HCT116 (cell line): ENCODE data around the gene CALR3. TPM values are rescaled to one million over a fixed set of nuclear protein-coding genes. Genes with fewer than 3 reads are reported as not detected.

Experiments
- ATAC-seq: fragments of 200-7000 bp; cut with Tn5 transposase; 2 replicates; pipeline ENCODE4 v1.9.1; 2020; ENCODE audit warnings: mild to moderate bottlenecking, moderate library complexity
- BruUV-seq: library from RNA; stranded (reverse); fragments of 400-500 nt; replicated peaks from 2 replicates; lab custom pipeline; 2021; lab: Mats Ljungman, UMichigan
- CTCF ChIA-PET: fragments of 300-600 bp; sonication (Branson Sonifier 250); formaldehyde crosslinking; loops from one replicate; lab custom pipeline; 2021; ENCODE audit warnings: antibody characterized with exemption; lab: Charles Lee
- POLR2A ChIA-PET: fragments of 300-600, 350-600 bp; sonication (Branson Sonifier 250); formaldehyde crosslinking; loops from one replicate; lab custom pipeline; 2021; ENCODE audit warnings: antibody characterized with exemption; lab: Charles Lee
- RAD21 ChIA-PET, 2 experiments: fragments of 300-600 bp; sonication (Branson Sonifier 250); formaldehyde crosslinking; loops; one replicate each; lab custom pipeline; 2023; ENCODE audit warnings: low total read pairs in 2 of 2; ENCODE audit not compliant: uncharacterized antibody in 2 of 2, unreplicated experiment in 2 of 2, low non-redundant PET in 1 of 2; lab: Charles Lee
- DNase-seq: peaks from one replicate; pipeline ENCODE4 v3.0.0-alpha.2; 2010; ENCODE audit warnings: low read depth, low spot score
- H2AFZ ChIP-seq: fragments of 200-600 bp; shearing (Covaris generic), sonication (generic); 2 replicates; pipeline ENCODE4 v1.6.1; 2017; ENCODE audit warnings: low read depth, mixed run types, mixed read lengths, antibody characterized with exemption, low read length; ENCODE audit not compliant: poor library complexity, severe bottlenecking
- H3K27ac ChIP-seq: 2 replicates; pipeline ENCODE4 v1.5.1; 2012; ENCODE audit warnings: low read depth, low read length
- H3K27me3 ChIP-seq: fragments of 200-600 bp; sonication (generic); 2 replicates; pipeline ENCODE4 v1.6.1; 2016; ENCODE audit warnings: mixed run types, low read length, mixed read lengths; ENCODE audit not compliant: insufficient read depth
- H3K36me3 ChIP-seq, 2 experiments: fragments of 200-500 bp in 1 of 2; fragments of 200-600 bp in 1 of 2; sonication (Bioruptor generic) in 1 of 2; sonication (generic) in 1 of 2; 2 replicates each; pipeline versions ENCODE4 v1.5.1 to v1.6.1; 2014 to 2016; ENCODE audit warnings: low read length in 2 of 2, inconsistent platforms in 1 of 2, mixed read lengths in 1 of 2, mixed run types in 1 of 2; ENCODE audit not compliant: insufficient read depth in 2 of 2, control insufficient read depth in 1 of 2
- H3K4me1 ChIP-seq, 2 experiments: fragments of 200-600 bp in 1 of 2; sonication (generic) in 1 of 2; 2 replicates each; pipeline versions ENCODE4 v1.5.1 to v1.6.1; 2012 to 2017; ENCODE audit warnings: low read length in 2 of 2, inconsistent platforms in 1 of 2, mild to moderate bottlenecking in 1 of 2, mixed read lengths in 1 of 2, mixed run types in 1 of 2, moderate library complexity in 1 of 2; ENCODE audit not compliant: insufficient read depth in 2 of 2, control insufficient read depth in 1 of 2
- H3K4me2 ChIP-seq: fragments of 200-600 bp; sonication (generic); 2 replicates; pipeline ENCODE4 v1.6.1; 2017; ENCODE audit warnings: mixed run types, low read length, mixed read lengths
- H3K4me3 ChIP-seq, 2 experiments: fragments of 200-600 bp in 1 of 2; sonication (generic) in 1 of 2; replicated peaks in 1 of 2; 2 replicates each; pipeline ENCODE4 v1.5.1; 2011 to 2016; ENCODE audit warnings: low read length in 2 of 2, control low read depth in 1 of 2, low read depth in 1 of 2, mild to moderate bottlenecking in 1 of 2, mixed read lengths in 1 of 2, mixed run types in 1 of 2
- H3K79me2 ChIP-seq: fragments of 200-600 bp; sonication (generic); 2 replicates; pipeline ENCODE4 v1.6.1; 2017; ENCODE audit warnings: mild to moderate bottlenecking, mixed run types, low read length, moderate library complexity, mixed read lengths; ENCODE audit not compliant: insufficient read depth
- H3K9ac ChIP-seq: fragments of 200-600 bp; sonication (generic); 2 replicates; pipeline ENCODE4 v1.6.1; 2016; ENCODE audit warnings: low read length, mixed read lengths
- H3K9me2 ChIP-seq: fragments of 200-600 bp; sonication (generic), shearing (Covaris generic); 2 replicates; pipeline ENCODE4 v1.6.1; 2017; ENCODE audit warnings: mixed run types, mild to moderate bottlenecking, moderate library complexity; ENCODE audit not compliant: insufficient read depth
- H3K9me3 ChIP-seq, 2 experiments: fragments of 200-500 bp in 1 of 2; fragments of 200-600 bp in 1 of 2; sonication (Bioruptor generic) in 1 of 2; sonication (generic) in 1 of 2; 2 replicates each; pipeline ENCODE4 v1.6.1; 2014 to 2017; ENCODE audit warnings: low read length in 2 of 2, mixed read lengths in 2 of 2, inconsistent platforms in 1 of 2, low read depth in 1 of 2, mild to moderate bottlenecking in 1 of 2, mixed run types in 1 of 2, moderate library complexity in 1 of 2; ENCODE audit not compliant: control insufficient read depth in 1 of 2, insufficient read depth in 1 of 2
- H4K20me1 ChIP-seq: fragments of 200-600 bp; sonication (generic), shearing (Covaris generic); 2 replicates; pipeline ENCODE4 v1.6.1; 2017; ENCODE audit warnings: mixed run types, mild to moderate bottlenecking, moderate library complexity; ENCODE audit not compliant: insufficient read depth
- CEBPB ChIP-seq: IDR thresholded peaks from 2 replicates; pipeline ENCODE4 v1.6.1; 2012; ENCODE audit warnings: low read depth
- EGR1 ChIP-seq: IDR thresholded peaks from 2 replicates; pipeline ENCODE4 v1.6.1; 2012; ENCODE audit warnings: low read depth
- ELF1 ChIP-seq: IDR thresholded peaks from 2 replicates; pipeline ENCODE4 v1.6.1; 2012; ENCODE audit warnings: low read depth, borderline replicate concordance
- EZH2 ChIP-seq: fragments of 200-600 bp; sonication (generic); IDR thresholded peaks from 2 replicates; pipeline ENCODE4 v1.6.1; 2017; ENCODE audit warnings: antibody characterized with exemption, mixed run types
- EZH2phosphoT487 ChIP-seq: fragments of 200-600 bp; IDR thresholded peaks from 2 replicates; pipeline ENCODE4 v1.6.1; 2018; ENCODE audit warnings: antibody characterized with exemption, borderline replicate concordance
- FOSL1 ChIP-seq: IDR thresholded peaks from 2 replicates; pipeline ENCODE4 v1.6.1; 2012; ENCODE audit warnings: low read depth
- JUND ChIP-seq: IDR thresholded peaks from 2 replicates; pipeline ENCODE4 v1.6.1; 2012
- RAD21 ChIP-seq: IDR thresholded peaks from 2 replicates; pipeline ENCODE4 v1.6.1; 2012; ENCODE audit warnings: low read depth, mild to moderate bottlenecking
- SIN3A ChIP-seq: IDR thresholded peaks from 2 replicates; pipeline ENCODE4 v1.6.1; 2012; ENCODE audit warnings: low read depth
- SP1 ChIP-seq: IDR thresholded peaks from 2 replicates; pipeline ENCODE4 v1.6.1; 2012; ENCODE audit warnings: low read depth
- TCF7L2 ChIP-seq: IDR thresholded peaks from 2 replicates; pipeline ENCODE4 v1.7.0; 2011; ENCODE audit warnings: borderline replicate concordance, inconsistent platforms; ENCODE audit not compliant: insufficient read depth, insufficient read length; ENCODE audit errors: extremely low read depth
- YY1 ChIP-seq: IDR thresholded peaks from 2 replicates; pipeline ENCODE4 v1.6.1; 2011; ENCODE audit warnings: low read length, low read depth, moderate library complexity, mild to moderate bottlenecking; ENCODE audit not compliant: insufficient replicate concordance; ENCODE audit errors: extremely low read depth
- ZFX ChIP-seq: fragments of 450-650 bp; IDR thresholded peaks from 2 replicates; pipeline ENCODE4 v1.6.1; 2017
- ZNF274 ChIP-seq: fragments of 200-500 bp; sonication (Bioruptor generic); IDR thresholded peaks from 2 replicates; pipeline ENCODE4 v1.6.1; 2014; ENCODE audit warnings: mild to moderate bottlenecking, low read depth, low read length, inconsistent platforms
- intact Hi-C: fragments of 100-400 bp; cut with micrococcal nuclease; formaldehyde crosslinking; loops from 2 replicates; pipeline ENCODE4 v1.10.0; 2022
- total RNA-seq: library from RNA; stranded (reverse); gene quantifications from one replicate; pipeline ENCODE4 v1.2.1, GENCODE V29; 2021; ENCODE audit not compliant: unreplicated experiment
- TF ChIP-seq, protein P1 (sequence below): IDR thresholded peaks from 2 replicates; pipeline ENCODE4 v1.6.1; 2012; ENCODE audit warnings: low read depth
- TF ChIP-seq, protein P2 (sequence below): IDR thresholded peaks from 2 replicates; pipeline ENCODE4 v1.6.1; 2012
- TF ChIP-seq, protein P3 (sequence below): IDR thresholded peaks from 2 replicates; pipeline ENCODE4 v1.6.1; 2011; ENCODE audit warnings: mild to moderate bottlenecking, low read length, moderate library complexity; ENCODE audit not compliant: insufficient replicate concordance; ENCODE audit errors: extremely low read depth
- TF ChIP-seq, protein P4 (sequence below), 3 experiments: fragments of 200-600 bp in 1 of 3; sonication (generic) in 1 of 3; IDR thresholded peaks in 2 of 3; conservative IDR thresholded peaks in 1 of 3; 2 replicates each; pipeline ENCODE4 v1.5.1; 2012 to 2017; ENCODE audit warnings: low read depth in 2 of 3, low read length in 2 of 3, antibody characterized with exemption in 1 of 3, borderline replicate concordance in 1 of 3, control low read depth in 1 of 3, mild to moderate bottlenecking in 1 of 3, mixed read lengths in 1 of 3, mixed run types in 1 of 3, moderate library complexity in 1 of 3; ENCODE audit not compliant: insufficient read depth in 1 of 3
- TF ChIP-seq, protein P5 (sequence below): IDR thresholded peaks from 2 replicates; pipeline ENCODE4 v1.6.1; 2012

The CALR3 gene
- total RNA-seq, 1 experiment from 2014 or later: not detected

DNA sequence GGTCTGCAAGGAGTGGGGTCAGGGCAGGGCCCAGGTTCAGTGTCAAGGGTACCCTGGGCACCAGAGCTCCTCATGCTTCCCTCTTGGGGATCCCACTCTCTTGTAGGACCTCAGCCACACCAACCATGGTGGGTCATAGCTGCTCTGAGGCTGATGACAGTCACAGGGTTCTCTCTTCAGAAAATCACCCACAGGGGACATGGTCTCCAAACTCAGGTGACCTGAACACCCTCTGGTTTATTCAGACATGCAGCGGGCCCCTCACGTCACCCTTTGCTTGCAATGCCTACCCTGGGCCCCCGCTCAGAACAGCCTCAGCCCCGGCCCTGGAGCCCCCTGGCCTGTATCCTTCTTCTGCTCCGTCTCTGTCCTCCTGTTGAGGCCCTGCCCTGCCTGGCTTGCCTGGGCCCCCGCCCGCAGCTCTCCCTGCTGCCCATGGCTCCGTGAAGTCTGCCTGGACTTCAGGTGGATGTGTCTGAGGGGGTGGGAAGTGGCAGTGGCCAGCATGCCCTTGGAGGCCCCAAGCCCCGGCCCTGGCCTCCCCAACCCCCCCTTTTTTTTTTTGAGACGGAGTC, 25.8 kb upstream of the CALR3 start:
- H3K36me3 ChIP-seq: peaks cover 46 to 78% of the 10 kb centered on the region in 2 experiments; a peak in 3 of 4 replicates
- POLR2A ChIA-PET: no interaction called here

More for the DNA sequence above, 25.8 kb upstream of the CALR3 start:
- no peaks in the 10 kb centered on the region for H3K27me3 ChIP-seq
- ChIA-PET RAD21 (interaction anchor here in 1 of 2 experiments (0.7 kb wide), 1 partner anchor 44 kb away, joined by 4 read pairs; no protein-coding TSS in a partner anchor), CTCF (no interaction called here)
- H3K79me2 ChIP-seq: peaks cover 8% of the 10 kb centered on the region; the same call in 1 of the 2 replicates
- no TSS peak for BruUV-seq
- H3K4me3 ChIP-seq: no peak overlapping the region
- intact Hi-C loops: no loop called here
- H4K20me1 ChIP-seq: no peaks in the 10 kb centered on the region
- H3K27ac ChIP-seq: no peak overlapping the region
- TF ChIP-seq, protein P1, sequence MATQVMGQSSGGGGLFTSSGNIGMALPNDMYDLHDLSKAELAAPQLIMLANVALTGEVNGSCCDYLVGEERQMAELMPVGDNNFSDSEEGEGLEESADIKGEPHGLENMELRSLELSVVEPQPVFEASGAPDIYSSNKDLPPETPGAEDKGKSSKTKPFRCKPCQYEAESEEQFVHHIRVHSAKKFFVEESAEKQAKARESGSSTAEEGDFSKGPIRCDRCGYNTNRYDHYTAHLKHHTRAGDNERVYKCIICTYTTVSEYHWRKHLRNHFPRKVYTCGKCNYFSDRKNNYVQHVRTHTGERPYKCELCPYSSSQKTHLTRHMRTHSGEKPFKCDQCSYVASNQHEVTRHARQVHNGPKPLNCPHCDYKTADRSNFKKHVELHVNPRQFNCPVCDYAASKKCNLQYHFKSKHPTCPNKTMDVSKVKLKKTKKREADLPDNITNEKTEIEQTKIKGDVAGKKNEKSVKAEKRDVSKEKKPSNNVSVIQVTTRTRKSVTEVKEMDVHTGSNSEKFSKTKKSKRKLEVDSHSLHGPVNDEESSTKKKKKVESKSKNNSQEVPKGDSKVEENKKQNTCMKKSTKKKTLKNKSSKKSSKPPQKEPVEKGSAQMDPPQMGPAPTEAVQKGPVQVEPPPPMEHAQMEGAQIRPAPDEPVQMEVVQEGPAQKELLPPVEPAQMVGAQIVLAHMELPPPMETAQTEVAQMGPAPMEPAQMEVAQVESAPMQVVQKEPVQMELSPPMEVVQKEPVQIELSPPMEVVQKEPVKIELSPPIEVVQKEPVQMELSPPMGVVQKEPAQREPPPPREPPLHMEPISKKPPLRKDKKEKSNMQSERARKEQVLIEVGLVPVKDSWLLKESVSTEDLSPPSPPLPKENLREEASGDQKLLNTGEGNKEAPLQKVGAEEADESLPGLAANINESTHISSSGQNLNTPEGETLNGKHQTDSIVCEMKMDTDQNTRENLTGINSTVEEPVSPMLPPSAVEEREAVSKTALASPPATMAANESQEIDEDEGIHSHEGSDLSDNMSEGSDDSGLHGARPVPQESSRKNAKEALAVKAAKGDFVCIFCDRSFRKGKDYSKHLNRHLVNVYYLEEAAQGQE: no peak
- TF ChIP-seq, protein P2, sequence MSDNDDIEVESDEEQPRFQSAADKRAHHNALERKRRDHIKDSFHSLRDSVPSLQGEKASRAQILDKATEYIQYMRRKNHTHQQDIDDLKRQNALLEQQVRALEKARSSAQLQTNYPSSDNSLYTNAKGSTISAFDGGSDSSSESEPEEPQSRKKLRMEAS: no peak
- TF ChIP-seq SIN3A (no peak), ZFX (no peak), SP1 (no peak), ELF1 (no peak), EZH2 (no peak), EGR1 (no peak), ZNF274 (no peak), RAD21 (no peak), YY1 (no peak), CEBPB (no peak), FOSL1 (no peak), JUND (no peak), TCF7L2 (no peak), EZH2phosphoT487 (no peak)
- TF ChIP-seq, protein P3, sequence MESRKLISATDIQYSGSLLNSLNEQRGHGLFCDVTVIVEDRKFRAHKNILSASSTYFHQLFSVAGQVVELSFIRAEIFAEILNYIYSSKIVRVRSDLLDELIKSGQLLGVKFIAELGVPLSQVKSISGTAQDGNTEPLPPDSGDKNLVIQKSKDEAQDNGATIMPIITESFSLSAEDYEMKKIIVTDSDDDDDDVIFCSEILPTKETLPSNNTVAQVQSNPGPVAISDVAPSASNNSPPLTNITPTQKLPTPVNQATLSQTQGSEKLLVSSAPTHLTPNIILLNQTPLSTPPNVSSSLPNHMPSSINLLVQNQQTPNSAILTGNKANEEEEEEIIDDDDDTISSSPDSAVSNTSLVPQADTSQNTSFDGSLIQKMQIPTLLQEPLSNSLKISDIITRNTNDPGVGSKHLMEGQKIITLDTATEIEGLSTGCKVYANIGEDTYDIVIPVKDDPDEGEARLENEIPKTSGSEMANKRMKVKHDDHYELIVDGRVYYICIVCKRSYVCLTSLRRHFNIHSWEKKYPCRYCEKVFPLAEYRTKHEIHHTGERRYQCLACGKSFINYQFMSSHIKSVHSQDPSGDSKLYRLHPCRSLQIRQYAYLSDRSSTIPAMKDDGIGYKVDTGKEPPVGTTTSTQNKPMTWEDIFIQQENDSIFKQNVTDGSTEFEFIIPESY: no peak
- TF ChIP-seq, protein P4, sequence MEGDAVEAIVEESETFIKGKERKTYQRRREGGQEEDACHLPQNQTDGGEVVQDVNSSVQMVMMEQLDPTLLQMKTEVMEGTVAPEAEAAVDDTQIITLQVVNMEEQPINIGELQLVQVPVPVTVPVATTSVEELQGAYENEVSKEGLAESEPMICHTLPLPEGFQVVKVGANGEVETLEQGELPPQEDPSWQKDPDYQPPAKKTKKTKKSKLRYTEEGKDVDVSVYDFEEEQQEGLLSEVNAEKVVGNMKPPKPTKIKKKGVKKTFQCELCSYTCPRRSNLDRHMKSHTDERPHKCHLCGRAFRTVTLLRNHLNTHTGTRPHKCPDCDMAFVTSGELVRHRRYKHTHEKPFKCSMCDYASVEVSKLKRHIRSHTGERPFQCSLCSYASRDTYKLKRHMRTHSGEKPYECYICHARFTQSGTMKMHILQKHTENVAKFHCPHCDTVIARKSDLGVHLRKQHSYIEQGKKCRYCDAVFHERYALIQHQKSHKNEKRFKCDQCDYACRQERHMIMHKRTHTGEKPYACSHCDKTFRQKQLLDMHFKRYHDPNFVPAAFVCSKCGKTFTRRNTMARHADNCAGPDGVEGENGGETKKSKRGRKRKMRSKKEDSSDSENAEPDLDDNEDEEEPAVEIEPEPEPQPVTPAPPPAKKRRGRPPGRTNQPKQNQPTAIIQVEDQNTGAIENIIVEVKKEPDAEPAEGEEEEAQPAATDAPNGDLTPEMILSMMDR (IDR thresholded peaks at IDR 0.05 in 2 of 3, conservative IDR thresholded peaks at IDR 0.05 in 1 of 3; ENCODE audit: borderline replicate concordance in 1 of 3, insufficient read depth in 1 of 3, low read depth in 2 of 3, low read length in 2 of 3): no peak
- TF ChIP-seq, protein P5, sequence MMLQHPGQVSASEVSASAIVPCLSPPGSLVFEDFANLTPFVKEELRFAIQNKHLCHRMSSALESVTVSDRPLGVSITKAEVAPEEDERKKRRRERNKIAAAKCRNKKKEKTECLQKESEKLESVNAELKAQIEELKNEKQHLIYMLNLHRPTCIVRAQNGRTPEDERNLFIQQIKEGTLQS: no peak
- no peak overlapping the region for H2AFZ ChIP-seq
- no peaks in the 10 kb centered on the region for H3K9me2 ChIP-seq
- H3K4me1 ChIP-seq: no peaks in the 10 kb centered on the region
- H3K9me3 ChIP-seq: no peaks in the 10 kb centered on the region
- no peak overlapping the region for H3K9ac ChIP-seq
- no peak overlapping the region for H3K4me2 ChIP-seq
- ATAC-seq: no peak
- DNase-seq: no peak
